GM12801 (cell line): ENCODE data around the gene CXCL8.

Experiments
- CTCF ChIP-seq: IDR thresholded peaks from one replicate; pipeline ENCODE4 v1.5.1; 2011; ENCODE audit warnings: control low read depth; ENCODE audit not compliant: insufficient read length; ENCODE audit errors: extremely low read depth

Gene CXCL8

GRCh38 chr4:73718375-73719373 is 21.7 kb upstream of the CXCL8 start:
- no peak for TF ChIP-seq CTCF

- no peak for TF ChIP-seq CTCF
Observed at GRCh38 chr4:73721435-73721834, 18.9 kb upstream of the CXCL8 start.

- no peak for TF ChIP-seq CTCF
Observed at GRCh38 chr4:73721909-73722308, 18.5 kb upstream of the CXCL8 start.

GRCh38 chr4:73723023-73723422 is 17.3 kb upstream of the CXCL8 start:
- TF ChIP-seq CTCF, result no peak

GRCh38 chr4:73723928-73724327 is 16.4 kb upstream of the CXCL8 start:
- TF ChIP-seq CTCF, result no peak

- no peak for TF ChIP-seq CTCF
Observed at GRCh38 chr4:73725510-73725909, 14.9 kb upstream of the CXCL8 start.

- TF ChIP-seq CTCF, result no peak
Observed at GRCh38 chr4:73725985-73726384, 14.4 kb upstream of the CXCL8 start.
